ENCODE measurements around the gene RSRC1. TPM values are rescaled to one million over a fixed set of nuclear protein-coding genes. Genes with fewer than 3 reads are reported as not detected.

RSRC1 gene
- total RNA-seq, 1 donor from 2014 or later, result 80.5 TPM

- H3K27ac Mint-ChIP-seq, result no peak overlapping the region
- Histone ChIP-seq H3K27ac (no peak overlapping the region), H3K4me3 (no peak overlapping the region), H3K79me2 (ENCODE audit: low read depth) (no peaks in the 10 kb centered on the region), H3K36me3 (no peaks in the 10 kb centered on the region), H3K9ac (no peak overlapping the region), H3F3A (ENCODE audit: low read depth) (no peaks in the 10 kb centered on the region), H3K4me1 (no peaks in the 10 kb centered on the region), H3K4me2 (no peak overlapping the region), H2AFZ (replicated peaks) (no peak overlapping the region), H3K9me3 (ENCODE audit: low read depth) (no peaks in the 10 kb centered on the region), H3K27me3 (no peaks in the 10 kb centered on the region), H4K20me1 (ENCODE audit: low read depth) (peaks cover 4% of the 10 kb centered on the region)
- H3K4me1 Mint-ChIP-seq, result no peaks in the 10 kb centered on the region
- DNase-seq (ENCODE audit: low spot score), result no peak
- H3K9me3 Mint-ChIP-seq, result no peaks in the 10 kb centered on the region
- no peak overlapping the region for H3K4me3 Mint-ChIP-seq
- H3K27me3 Mint-ChIP-seq (ENCODE audit: insufficient read depth, low read depth), result no peaks in the 10 kb centered on the region
- no peaks in the 10 kb centered on the region for H3K36me3 Mint-ChIP-seq
- TF ChIP-seq EZH2phosphoT487 (IDR thresholded peaks at IDR 0.05) (no peak), EZH2 (IDR thresholded peaks at IDR 0.05) (no peak), CTCF (IDR thresholded peaks at IDR 0.05) (no peak)
These were observed 55.3 kb downstream of the RSRC1 start for GRCh38 chr3:158165141-158165655.

DNA sequence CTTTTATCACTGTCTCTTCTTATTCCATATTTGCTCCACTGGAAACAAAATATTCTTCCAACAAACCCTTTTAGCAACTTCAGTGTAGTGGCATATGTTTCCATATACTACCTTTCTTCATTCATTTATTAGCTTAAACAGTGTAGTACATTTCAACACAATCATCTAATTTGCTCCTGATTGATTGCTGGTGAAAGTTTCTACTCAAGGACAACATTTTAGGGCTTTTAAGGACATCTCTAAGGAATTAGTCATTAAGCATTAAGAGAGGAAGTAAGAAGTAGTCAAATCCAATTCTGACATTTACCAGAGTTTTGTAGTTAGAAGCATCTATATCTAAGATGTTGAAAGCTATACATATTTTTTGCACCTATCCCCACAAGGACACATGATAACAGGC lies 55.8 kb downstream of the RSRC1 start:
- no peaks in the 10 kb centered on the region for H3K36me3 Mint-ChIP-seq
- H3K4me3 Mint-ChIP-seq, result no peak overlapping the region
- TF ChIP-seq EZH2 (IDR thresholded peaks at IDR 0.05) (no peak), CTCF (IDR thresholded peaks at IDR 0.05) (no peak), EZH2phosphoT487 (IDR thresholded peaks at IDR 0.05) (no peak)

GRCh38 chr3:158166223-158166622 lies 56.3 kb downstream of the RSRC1 start:
- Mint-ChIP-seq H3K9me3 (no peaks in the 10 kb centered on the region), H3K27me3 (ENCODE audit: insufficient read depth, low read depth) (no peaks in the 10 kb centered on the region), H3K4me3 (no peak overlapping the region), H3K27ac (no peak overlapping the region), H3K4me1 (no peaks in the 10 kb centered on the region), H3K36me3 (no peaks in the 10 kb centered on the region)
- Histone ChIP-seq H3K4me2 (no peak overlapping the region), H3K9me3 (ENCODE audit: low read depth) (no peaks in the 10 kb centered on the region), H3F3A (ENCODE audit: low read depth) (no peaks in the 10 kb centered on the region), H3K36me3 (no peaks in the 10 kb centered on the region), H3K27ac (no peak overlapping the region), H4K20me1 (ENCODE audit: low read depth) (no peaks in the 10 kb centered on the region), H2AFZ (replicated peaks) (no peak overlapping the region), H3K27me3 (no peaks in the 10 kb centered on the region), H3K9ac (no peak overlapping the region), H3K4me1 (no peaks in the 10 kb centered on the region), H3K79me2 (ENCODE audit: low read depth) (no peaks in the 10 kb centered on the region), H3K4me3 (no peak overlapping the region)
- DNase-seq (ENCODE audit: low spot score), result no peak
- TF ChIP-seq EZH2phosphoT487 (IDR thresholded peaks at IDR 0.05) (no peak), CTCF (IDR thresholded peaks at IDR 0.05) (no peak), EZH2 (IDR thresholded peaks at IDR 0.05) (no peak)

More for the DNA sequence above, 55.8 kb downstream of the RSRC1 start:
- H3K27me3 ChIP-seq, result no peaks in the 10 kb centered on the region
- peaks cover 3% of the 10 kb centered on the region for H4K20me1 ChIP-seq (ENCODE audit: low read depth)
- H3K4me1 Mint-ChIP-seq, result no peaks in the 10 kb centered on the region
- no peak overlapping the region for H2AFZ ChIP-seq (replicated peaks)
- no peak overlapping the region for H3K27ac Mint-ChIP-seq
- no peak overlapping the region for H3K9ac ChIP-seq
- no peak overlapping the region for H3K4me2 ChIP-seq
- no peaks in the 10 kb centered on the region for H3K27me3 Mint-ChIP-seq (ENCODE audit: insufficient read depth, low read depth)
- no peak overlapping the region for H3K4me3 ChIP-seq
- DNase-seq (ENCODE audit: low spot score), result no peak
- H3K9me3 ChIP-seq (ENCODE audit: low read depth), result no peaks in the 10 kb centered on the region
- H3F3A ChIP-seq (ENCODE audit: low read depth), result no peaks in the 10 kb centered on the region
- H3K36me3 ChIP-seq, result no peaks in the 10 kb centered on the region
- H3K4me1 ChIP-seq, result no peaks in the 10 kb centered on the region
- no peaks in the 10 kb centered on the region for H3K79me2 ChIP-seq (ENCODE audit: low read depth)
- no peaks in the 10 kb centered on the region for H3K9me3 Mint-ChIP-seq
- H3K27ac ChIP-seq, result no peak overlapping the region

Data from neural progenitor cell (in vitro differentiated cells).